HG03469 (cell line): ENCODE measurements around the gene MACC1.

ENCODE experiments used
- ATAC-seq: cut with Tn5 transposase; IDR thresholded peaks from one replicate; pipeline ENCODE4 v1.9.1; 2021; ENCODE audit warnings: mild to moderate bottlenecking, moderate library complexity, moderate number of reproducible peaks; ENCODE audit not compliant: unreplicated experiment

MACC1 gene

GRCh38 chr7:20085086-20085485 is 132.1 kb downstream of the MACC1 start:
- no peak for ATAC-seq
